GM21529 (cell line): ENCODE measurements around the gene RARG.
A peak's percentile ranks its signal among the peaks of the same experiment; 100 is the strongest.
"Not testable (repeated sequence)": the region's sequence is repeated elsewhere in the genome, so short reads cannot be mapped to it uniquely, and the experiment has no call there.

Experiments
- ATAC-seq: cut with Tn5 transposase; IDR thresholded peaks from one replicate; pipeline ENCODE4 v1.9.1; 2021; ENCODE audit not compliant: unreplicated experiment

The RARG gene

DNA sequence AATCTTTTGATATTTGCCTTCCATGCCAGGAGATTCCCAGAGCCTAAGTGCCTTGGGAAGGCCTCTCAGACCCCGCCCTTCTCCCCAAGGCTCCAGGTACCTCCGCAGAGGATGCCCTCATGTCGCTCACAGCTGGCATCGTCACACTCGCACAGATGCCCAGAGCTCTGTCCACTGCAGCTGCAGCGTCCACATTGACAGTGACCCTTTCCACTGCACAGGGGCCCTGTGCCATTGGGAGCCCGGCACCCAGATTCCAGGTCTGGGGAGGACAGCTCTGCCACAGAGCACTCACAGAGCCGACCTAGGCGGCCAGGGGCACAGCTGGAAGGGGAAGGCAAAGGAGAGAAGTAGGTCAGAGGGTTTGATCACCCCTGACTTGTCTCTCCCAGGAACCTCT lies 39.0 kb downstream of the RARG start:
- no peak for ATAC-seq

DNA sequence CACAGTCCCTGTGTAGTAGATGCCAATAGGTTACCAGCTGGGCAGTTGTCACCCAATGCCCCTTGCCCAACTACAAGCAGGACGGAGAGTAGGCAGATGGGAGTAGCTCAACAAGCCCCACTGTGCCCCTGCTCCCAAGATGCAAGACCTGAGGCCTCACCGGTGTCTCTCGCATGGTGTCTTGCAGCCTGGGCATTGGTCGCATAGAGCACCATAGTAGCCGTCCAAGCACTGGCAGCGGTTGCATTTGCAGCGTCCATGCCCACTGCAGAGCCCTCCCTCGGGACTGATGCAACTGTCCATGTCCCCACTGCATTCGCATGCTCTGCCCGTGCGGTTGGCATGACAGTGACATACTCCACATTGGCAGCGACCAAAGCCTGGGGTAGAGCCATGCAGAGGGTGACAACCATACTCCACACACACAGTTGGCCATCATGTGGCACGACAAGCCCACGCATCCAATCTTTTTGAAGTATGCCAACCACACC lies 39.4 kb downstream of the RARG start:
- no peak for ATAC-seq

GRCh38 chr12:53191885-53192530 lies 40.0 kb downstream of the RARG start:
- ATAC-seq, result no peak

- ATAC-seq, result no peak
Observed at GRCh38 chr12:53191096-53191884, 40.7 kb downstream of the RARG start.

- peak; percentile 62 for ATAC-seq
Observed at GRCh38 chr12:53190108-53190729, 41.8 kb downstream of the RARG start.

DNA sequence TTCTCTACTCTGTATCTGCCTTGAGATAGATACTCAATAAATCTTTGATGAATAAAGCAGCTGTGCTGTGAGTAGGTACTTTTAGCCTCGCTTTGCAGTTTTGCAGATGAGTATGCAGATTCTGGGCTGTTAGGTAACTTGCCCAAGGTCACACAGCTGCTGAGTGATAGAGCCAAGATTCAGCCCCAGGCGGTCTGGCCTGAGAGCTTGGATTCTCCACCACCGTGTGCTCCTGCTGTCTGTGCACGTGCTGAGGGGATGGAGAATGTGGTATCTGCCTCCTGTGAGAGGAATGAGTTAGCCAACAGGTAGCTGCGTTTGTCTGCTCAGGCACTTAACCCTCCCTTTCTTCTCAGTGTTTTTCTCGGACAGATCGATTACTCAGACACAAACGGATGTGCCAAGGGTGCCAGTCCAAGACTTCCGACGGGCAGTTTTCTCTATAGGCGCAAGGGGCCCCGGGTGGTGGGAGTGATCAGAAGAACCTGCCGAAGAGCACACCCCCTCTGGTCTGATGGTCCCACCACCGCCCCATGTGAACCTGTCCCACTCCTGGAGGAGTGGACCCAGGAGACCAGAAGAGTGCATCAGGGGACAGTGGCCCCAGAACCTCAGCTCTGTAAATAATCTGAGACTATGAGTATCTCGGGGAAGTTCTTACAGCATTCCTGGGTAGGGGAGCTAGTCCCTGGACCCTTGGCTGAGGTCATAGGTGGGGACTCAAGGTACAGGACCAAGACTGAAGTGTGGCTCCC lies 44.7 kb downstream of the RARG start:
- ATAC-seq, result no peak

GRCh38 chr12:53186745-53187144 lies 45.3 kb downstream of the RARG start:
- ATAC-seq, result no peak

- ATAC-seq, result no peak
Observed at GRCh38 chr12:53185582-53186153, 46.3 kb downstream of the RARG start.

DNA sequence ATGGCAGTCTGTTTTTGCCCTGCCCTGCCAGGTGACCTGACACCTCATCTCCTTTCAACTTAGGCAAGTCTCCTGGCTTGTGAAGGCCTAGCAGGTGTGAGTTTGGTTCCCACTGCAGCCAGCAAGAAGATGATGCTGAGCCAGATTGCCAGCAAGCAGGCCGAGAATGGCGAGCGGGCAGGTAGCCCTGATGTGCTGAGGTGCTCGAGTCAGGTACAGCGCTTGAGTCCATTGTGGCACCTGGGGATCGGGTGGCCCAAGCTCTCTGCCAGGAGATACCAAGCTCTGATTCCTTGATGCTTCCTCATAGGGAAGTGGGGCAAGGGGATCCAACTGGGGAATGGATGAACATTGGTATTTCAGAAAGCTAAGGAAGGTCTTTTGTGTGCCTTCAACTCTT lies 47.2 kb downstream of the RARG start:
- ATAC-seq, result no peak

GRCh38 chr12:53182903-53183302 lies 49.1 kb downstream of the RARG start:
- ATAC-seq, result no peak

DNA sequence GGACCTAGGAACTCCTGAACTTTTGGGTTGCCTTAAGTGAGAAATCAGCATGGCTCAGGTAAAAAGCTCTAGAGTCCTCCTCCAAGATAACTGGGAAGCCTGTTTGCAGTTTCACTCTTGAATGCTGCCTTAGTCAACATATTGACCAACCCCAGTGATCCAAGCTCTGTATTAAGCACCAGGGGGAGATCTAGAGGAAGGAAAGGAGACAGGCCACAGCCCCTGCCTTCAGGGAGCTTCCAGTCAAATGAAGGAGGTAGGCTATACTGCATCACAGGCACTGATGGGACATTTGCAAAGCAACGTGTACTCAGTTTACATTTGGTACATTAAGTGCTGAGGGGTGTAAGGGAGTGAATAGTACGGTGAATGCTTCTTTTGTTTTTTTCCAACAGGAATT lies 50.1 kb downstream of the RARG start:
- ATAC-seq, result no peak

GRCh38 chr12:53180931-53181645 lies 50.9 kb downstream of the RARG start:
- ATAC-seq, result peak; percentile 57

DNA sequence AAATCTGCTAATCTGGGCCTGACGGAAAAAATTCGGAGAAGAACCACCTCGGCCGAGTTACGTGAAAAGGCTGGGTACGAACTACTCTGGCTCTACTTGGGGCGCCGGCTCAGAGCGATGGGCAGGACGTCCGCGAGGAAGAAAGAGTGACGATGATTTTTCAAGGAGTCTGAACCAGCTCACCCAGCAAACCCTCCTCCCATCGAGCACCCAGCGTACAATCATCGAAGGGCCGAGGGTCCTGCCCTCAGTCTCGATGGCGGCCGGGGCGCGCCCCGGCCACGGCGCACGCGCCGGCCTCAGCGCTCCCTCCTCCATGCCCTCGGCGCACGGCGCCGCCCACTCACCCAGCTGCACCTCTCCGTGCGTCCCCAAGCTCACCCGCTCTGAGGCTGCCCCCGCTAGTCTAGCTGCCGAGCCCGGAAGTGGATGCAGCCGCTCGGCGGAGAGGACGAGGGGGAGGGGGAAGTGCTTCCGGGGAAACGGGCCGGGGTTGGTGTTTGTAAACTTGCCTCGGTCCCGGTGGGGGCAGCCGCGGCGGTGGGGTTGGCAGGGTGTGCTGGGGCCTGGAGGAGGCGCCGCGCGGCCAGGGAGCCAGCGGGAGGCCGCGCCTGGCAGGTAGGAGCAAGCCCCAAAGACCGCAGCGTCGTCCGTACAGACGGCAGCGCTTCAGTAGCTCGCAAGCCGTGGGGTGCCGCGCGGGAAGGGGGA lies 51.6 kb downstream of the RARG start, which contains the start of the genes CSAD and ZNF740:
Gene CSAD (minus strand): TSS at position 706 of the 711 bp plus-strand sequence. CDS start 7,455 bp downstream, outside the sequence.
Gene ZNF740 (plus strand): TSS at position 503 of the 711 bp plus-strand sequence. CDS start 1,262 bp downstream, outside the sequence.
- ATAC-seq, result peak; percentile 91

GRCh38 chr12:53179687-53180219 lies 52.3 kb downstream of the RARG start:
- peak; percentile 20 for ATAC-seq

- not testable (repeated sequence) for ATAC-seq
Observed at GRCh38 chr12:53178803-53179202, 53.2 kb downstream of the RARG start.

- not testable (repeated sequence) for ATAC-seq
Observed at GRCh38 chr12:53177447-53177846, 54.6 kb downstream of the RARG start.

- no peak for ATAC-seq
Observed at GRCh38 chr12:53176750-53177149, 55.3 kb downstream of the RARG start.

DNA sequence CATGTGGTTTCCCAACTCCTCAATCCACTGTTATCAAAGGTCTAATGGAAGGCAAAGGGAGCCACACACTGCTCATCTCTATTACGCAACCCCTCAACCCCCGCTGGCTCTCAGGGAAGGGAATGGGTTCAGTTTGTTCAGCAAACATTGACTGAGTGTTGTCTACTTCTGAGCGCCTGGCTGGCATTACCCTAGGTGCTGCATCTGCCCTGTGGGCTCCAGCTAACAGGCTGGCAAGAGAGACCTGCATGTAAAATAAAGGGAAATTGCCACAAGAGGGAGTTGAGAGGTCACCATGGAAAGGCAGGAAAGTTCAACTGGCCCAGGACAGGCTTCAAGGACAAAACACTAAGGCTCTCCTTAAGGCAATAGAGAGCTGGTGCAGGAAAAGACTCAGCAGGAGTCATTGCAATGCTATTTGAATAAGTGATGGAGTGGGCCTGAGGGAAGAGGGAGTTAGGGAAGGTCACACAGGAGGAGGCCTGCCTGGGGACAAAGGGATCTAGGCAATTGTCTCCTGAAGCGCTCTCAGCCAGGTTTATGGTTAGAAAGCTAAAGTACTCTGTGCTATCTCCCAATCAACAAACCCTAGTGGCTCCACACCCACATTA lies 57.0 kb downstream of the RARG start:
- no peak for ATAC-seq
